Activated naive CD8-positive, alpha-beta T cell treated with anti-CD3 and anti-CD28 coated beads, Interleukin-2, amount 50 U/mL, for 24 hours (primary cell): ENCODE measurements around the gene TSHZ1.
A peak's percentile ranks its signal among the peaks of the same experiment; 100 is the strongest.

Experiments
- ATAC-seq: fragments of 150-1000 bp; cut with Tn5 transposase; one replicate; pipeline ENCODE4 v1.10.0; 2021
- DNase-seq: peaks from one replicate; pipeline ENCODE4 v3.0.0; 2021
- H3K27ac Mint-ChIP-seq: one replicate; pipeline ENCODE4 v1.8.0; 2021; ENCODE audit warnings: mild to moderate bottlenecking, mixed read lengths
- H3K27me3 Mint-ChIP-seq: one replicate; pipeline ENCODE4 v1.8.0; 2021; ENCODE audit warnings: mixed read lengths
- H3K36me3 Mint-ChIP-seq: one replicate; pipeline ENCODE4 v1.8.0; 2021; ENCODE audit warnings: low read depth, mixed read lengths
- H3K4me1 Mint-ChIP-seq: one replicate; pipeline ENCODE4 v1.8.0; 2021; ENCODE audit warnings: mixed read lengths
- H3K4me3 Mint-ChIP-seq: one replicate; pipeline ENCODE4 v1.8.0; 2021; ENCODE audit warnings: mild to moderate bottlenecking, moderate library complexity, mixed read lengths
- H3K9me3 Mint-ChIP-seq: one replicate; pipeline ENCODE4 v1.8.0; 2021; ENCODE audit warnings: mixed read lengths

TSHZ1 gene

GRCh38 chr18:75249672-75250470 lies 39.3 kb downstream of the TSHZ1 start:
- H3K4me3 Mint-ChIP-seq, result no peak overlapping the region
- H3K27me3 Mint-ChIP-seq, result no peaks in the 10 kb centered on the region
- ATAC-seq (no peak), DNase-seq (no peak)
- peaks cover 66% of the 10 kb centered on the region for H3K4me1 Mint-ChIP-seq
- no peaks in the 10 kb centered on the region for H3K9me3 Mint-ChIP-seq
- no peaks in the 10 kb centered on the region for H3K36me3 Mint-ChIP-seq
- peak overlapping the region; percentile 64 for H3K27ac Mint-ChIP-seq

GRCh38 chr18:75250471-75250821 lies 39.8 kb downstream of the TSHZ1 start:
- no peaks in the 10 kb centered on the region for H3K36me3 Mint-ChIP-seq
- H3K27me3 Mint-ChIP-seq, result no peaks in the 10 kb centered on the region
- no peaks in the 10 kb centered on the region for H3K9me3 Mint-ChIP-seq
- H3K4me1 Mint-ChIP-seq, result peaks cover 65% of the 10 kb centered on the region
- no peak overlapping the region for H3K4me3 Mint-ChIP-seq
- H3K27ac Mint-ChIP-seq, result no peak overlapping the region
- no peak for DNase-seq
- no peak for ATAC-seq

GRCh38 chr18:75251466-75251865 lies 40.9 kb downstream of the TSHZ1 start:
- Mint-ChIP-seq H3K4me3 (no peak overlapping the region), H3K4me1 (peaks cover 57% of the 10 kb centered on the region), H3K27me3 (no peaks in the 10 kb centered on the region), H3K27ac (no peak overlapping the region), H3K36me3 (no peaks in the 10 kb centered on the region), H3K9me3 (no peaks in the 10 kb centered on the region)
- ATAC-seq (no peak), DNase-seq (no peak)

GRCh38 chr18:75252136-75252535 lies 41.5 kb downstream of the TSHZ1 start:
- ATAC-seq (no peak), DNase-seq (no peak)
- Mint-ChIP-seq H3K27ac (no peak overlapping the region), H3K36me3 (no peaks in the 10 kb centered on the region), H3K4me3 (no peak overlapping the region), H3K9me3 (no peaks in the 10 kb centered on the region), H3K27me3 (no peaks in the 10 kb centered on the region), H3K4me1 (peaks cover 52% of the 10 kb centered on the region)

- Mint-ChIP-seq H3K4me3 (no peak overlapping the region), H3K4me1 (peaks cover 43% of the 10 kb centered on the region), H3K36me3 (no peaks in the 10 kb centered on the region), H3K9me3 (no peaks in the 10 kb centered on the region), H3K27ac (no peak overlapping the region), H3K27me3 (no peaks in the 10 kb centered on the region)
- DNase-seq, result no peak
- ATAC-seq, result no peak
These were observed 42.4 kb downstream of the TSHZ1 start for GRCh38 chr18:75253043-75253442.

DNA sequence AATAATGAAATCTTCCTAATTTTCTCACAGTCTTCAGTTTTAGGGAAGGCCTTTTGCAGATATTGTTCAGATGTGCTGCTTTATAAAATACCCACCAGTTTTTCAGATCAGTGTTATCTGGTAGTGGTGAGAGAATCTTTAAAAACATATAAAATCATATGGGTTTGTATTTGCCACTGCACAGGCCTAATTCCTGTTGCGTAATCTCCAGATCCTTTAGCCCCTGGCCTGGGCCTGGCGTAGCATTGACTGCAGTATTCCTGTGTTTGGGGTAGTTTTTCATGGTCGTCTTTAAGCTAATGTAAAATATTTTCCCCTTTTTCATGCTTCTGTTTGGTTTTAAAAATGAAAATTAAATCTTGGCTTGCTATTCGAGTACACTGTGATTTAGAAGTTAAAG lies 43.2 kb downstream of the TSHZ1 start:
- no peak overlapping the region for H3K4me3 Mint-ChIP-seq
- ATAC-seq, result no peak
- H3K9me3 Mint-ChIP-seq, result no peaks in the 10 kb centered on the region
- no peak for DNase-seq
- H3K36me3 Mint-ChIP-seq, result no peaks in the 10 kb centered on the region
- no peak overlapping the region for H3K27ac Mint-ChIP-seq
- H3K4me1 Mint-ChIP-seq, result peaks cover 36% of the 10 kb centered on the region
- no peaks in the 10 kb centered on the region for H3K27me3 Mint-ChIP-seq

- H3K27me3 Mint-ChIP-seq, result no peaks in the 10 kb centered on the region
- ATAC-seq (no peak), DNase-seq (no peak)
- H3K36me3 Mint-ChIP-seq, result no peaks in the 10 kb centered on the region
- no peaks in the 10 kb centered on the region for H3K9me3 Mint-ChIP-seq
- H3K4me3 Mint-ChIP-seq, result no peak overlapping the region
- H3K27ac Mint-ChIP-seq, result no peak overlapping the region
- peaks cover 34% of the 10 kb centered on the region for H3K4me1 Mint-ChIP-seq
These were observed 44.5 kb downstream of the TSHZ1 start for GRCh38 chr18:75255094-75255493.

DNA sequence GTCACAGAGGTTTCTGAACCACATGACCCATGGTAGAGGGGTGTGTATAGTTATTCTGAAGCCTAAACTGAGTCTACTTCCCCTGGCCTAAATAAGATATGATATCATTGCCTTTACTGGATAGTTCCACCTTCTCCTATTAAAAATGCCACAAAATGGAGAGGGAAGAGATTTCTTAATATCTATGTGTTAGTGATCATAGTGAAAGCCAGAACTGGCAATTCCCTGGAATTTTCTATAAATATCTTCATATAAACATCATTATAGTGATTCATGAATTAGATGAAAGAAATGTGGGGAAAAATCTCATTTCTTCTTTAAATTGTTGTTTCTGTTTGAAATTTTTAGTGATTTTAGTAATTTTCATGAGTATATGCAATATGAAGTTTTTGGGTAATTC lies 45.8 kb downstream of the TSHZ1 start:
- Mint-ChIP-seq H3K27me3 (no peaks in the 10 kb centered on the region), H3K9me3 (no peaks in the 10 kb centered on the region), H3K36me3 (no peaks in the 10 kb centered on the region), H3K27ac (no peak overlapping the region), H3K4me3 (no peak overlapping the region), H3K4me1 (peaks cover 35% of the 10 kb centered on the region)
- ATAC-seq (no peak), DNase-seq (no peak)

- ATAC-seq (no peak), DNase-seq (no peak)
- no peak overlapping the region for H3K4me3 Mint-ChIP-seq
- no peaks in the 10 kb centered on the region for H3K36me3 Mint-ChIP-seq
- H3K27me3 Mint-ChIP-seq, result no peaks in the 10 kb centered on the region
- no peak overlapping the region for H3K27ac Mint-ChIP-seq
- no peaks in the 10 kb centered on the region for H3K9me3 Mint-ChIP-seq
- peaks cover 34% of the 10 kb centered on the region for H3K4me1 Mint-ChIP-seq
These were observed 47.0 kb downstream of the TSHZ1 start for GRCh38 chr18:75257605-75258004.

DNA sequence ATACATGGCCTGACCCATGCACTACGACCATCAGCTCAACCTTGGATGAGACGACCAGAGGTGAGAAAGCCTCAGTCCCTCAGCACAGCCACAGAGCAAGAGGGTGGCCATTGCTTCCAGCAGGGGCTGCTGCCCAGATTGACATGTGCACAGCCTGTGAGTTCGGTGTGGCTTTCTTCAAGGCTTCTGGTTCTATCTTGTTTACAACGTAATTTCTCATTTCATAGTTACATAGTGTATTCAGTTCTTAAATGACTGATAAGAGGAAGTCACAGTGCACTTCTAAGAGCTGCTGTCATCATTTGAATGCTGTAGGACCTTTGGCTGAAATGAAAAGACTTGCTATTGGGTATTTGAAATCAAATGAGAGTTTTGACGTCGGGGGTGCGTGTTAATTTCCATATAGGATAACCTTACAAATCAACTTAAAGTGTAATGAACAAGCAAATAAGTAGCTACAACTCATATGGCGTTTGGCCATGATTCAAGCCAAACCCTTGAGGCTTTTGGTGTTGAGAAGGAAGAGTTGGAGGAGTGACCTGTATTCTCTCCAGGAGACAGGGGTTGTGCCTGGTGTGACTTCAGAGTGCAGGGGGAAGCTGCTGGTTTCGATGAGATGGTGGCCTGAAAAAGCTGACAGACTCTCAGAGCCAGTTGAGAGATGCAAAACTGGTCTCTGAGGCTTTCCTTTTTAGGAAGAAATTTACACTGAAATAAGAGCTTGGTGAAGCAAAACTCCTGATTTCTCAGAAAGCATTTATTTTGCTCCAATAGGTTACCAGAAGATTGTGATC lies 51.0 kb downstream of the TSHZ1 start:
- H3K4me3 Mint-ChIP-seq, result no peak overlapping the region
- no peaks in the 10 kb centered on the region for H3K36me3 Mint-ChIP-seq
- no peaks in the 10 kb centered on the region for H3K27me3 Mint-ChIP-seq
- no peak overlapping the region for H3K27ac Mint-ChIP-seq
- ATAC-seq (peak; percentile 33), DNase-seq (no peak)
- H3K9me3 Mint-ChIP-seq, result no peaks in the 10 kb centered on the region
- H3K4me1 Mint-ChIP-seq, result peaks cover 22% of the 10 kb centered on the region

DNA sequence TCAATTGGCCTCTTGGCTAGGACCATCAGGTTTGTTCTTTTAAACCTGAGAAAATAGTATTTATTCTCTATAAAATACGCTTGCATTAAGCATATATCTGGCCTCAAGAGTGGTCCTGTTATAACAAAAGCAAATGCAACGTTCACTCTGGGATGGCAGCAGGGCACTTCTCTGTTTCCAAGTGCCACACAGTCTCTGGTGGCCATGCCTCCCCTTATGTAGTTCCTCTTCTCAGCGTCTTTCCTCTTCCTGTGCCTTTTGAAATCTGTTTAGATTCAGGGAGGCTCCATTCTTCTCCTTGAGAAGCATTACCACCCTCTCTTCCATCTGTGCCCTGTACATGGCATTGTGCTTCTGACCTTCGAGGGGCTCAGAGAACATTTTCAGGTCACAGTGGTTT lies 51.9 kb downstream of the TSHZ1 start:
- no peak overlapping the region for H3K4me3 Mint-ChIP-seq
- no peaks in the 10 kb centered on the region for H3K9me3 Mint-ChIP-seq
- H3K36me3 Mint-ChIP-seq, result no peaks in the 10 kb centered on the region
- DNase-seq, result no peak
- no peaks in the 10 kb centered on the region for H3K27me3 Mint-ChIP-seq
- H3K4me1 Mint-ChIP-seq, result peaks cover 28% of the 10 kb centered on the region
- no peak for ATAC-seq
- H3K27ac Mint-ChIP-seq, result no peak overlapping the region

DNA sequence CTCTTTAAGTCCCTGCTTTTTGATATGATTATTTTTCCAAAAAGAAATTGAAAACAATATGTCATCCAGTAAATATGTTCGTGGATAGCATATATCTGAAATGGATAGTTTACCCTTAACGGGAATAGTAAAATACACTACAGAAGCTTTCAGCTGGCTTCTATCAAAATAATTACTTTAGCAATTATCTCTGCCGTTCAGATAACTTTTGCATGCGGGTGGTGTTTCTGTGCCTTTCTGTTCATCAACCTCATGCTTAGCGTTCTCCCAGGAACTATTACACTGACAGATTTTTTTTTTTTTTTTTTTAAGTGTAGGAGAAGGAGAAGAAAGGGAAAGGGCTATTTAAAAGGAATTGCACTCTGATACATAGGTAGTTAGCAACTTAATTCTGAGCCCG lies 53.6 kb downstream of the TSHZ1 start:
- no peaks in the 10 kb centered on the region for H3K36me3 Mint-ChIP-seq
- ATAC-seq (no peak), DNase-seq (no peak)
- H3K4me3 Mint-ChIP-seq, result no peak overlapping the region
- H3K9me3 Mint-ChIP-seq, result no peaks in the 10 kb centered on the region
- no peak overlapping the region for H3K27ac Mint-ChIP-seq
- peaks cover 40% of the 10 kb centered on the region for H3K4me1 Mint-ChIP-seq
- H3K27me3 Mint-ChIP-seq, result no peaks in the 10 kb centered on the region

DNA sequence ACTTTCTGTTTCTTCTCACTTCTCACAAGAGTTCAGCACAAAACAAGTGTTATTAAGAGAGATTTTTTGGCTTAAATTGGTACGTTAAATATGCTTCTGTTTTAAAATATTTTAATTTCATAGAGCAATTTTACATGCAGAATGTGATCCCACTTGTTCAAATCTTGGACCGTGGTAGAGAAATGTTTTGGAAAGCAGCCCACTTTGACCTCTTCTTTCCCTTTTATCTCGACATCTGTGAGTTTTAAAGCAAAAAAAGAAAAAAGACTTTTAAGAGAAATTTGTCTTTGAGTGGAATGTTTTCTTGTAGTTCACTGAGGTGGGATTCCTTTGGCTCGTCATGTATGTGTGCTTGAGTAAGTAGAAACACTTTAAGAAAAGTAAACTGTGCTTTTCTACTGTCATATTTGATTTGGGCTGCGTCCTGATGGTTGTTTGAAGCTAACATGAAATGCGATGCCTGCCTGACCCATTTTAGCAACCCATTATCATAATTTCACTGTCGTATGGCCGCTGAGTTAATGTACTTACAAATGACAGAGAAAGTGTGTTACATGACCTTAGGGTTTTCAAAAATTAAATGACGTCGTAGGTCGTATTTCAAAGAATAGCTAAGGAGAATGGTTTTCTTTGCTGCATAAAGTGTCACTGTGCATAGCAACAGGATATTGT lies 54.5 kb downstream of the TSHZ1 start:
- H3K36me3 Mint-ChIP-seq, result no peaks in the 10 kb centered on the region
- no peak overlapping the region for H3K4me3 Mint-ChIP-seq
- H3K27me3 Mint-ChIP-seq, result no peaks in the 10 kb centered on the region
- no peak for ATAC-seq
- peaks cover 43% of the 10 kb centered on the region for H3K4me1 Mint-ChIP-seq
- H3K9me3 Mint-ChIP-seq, result no peaks in the 10 kb centered on the region
- no peak for DNase-seq
- H3K27ac Mint-ChIP-seq, result no peak overlapping the region

DNA sequence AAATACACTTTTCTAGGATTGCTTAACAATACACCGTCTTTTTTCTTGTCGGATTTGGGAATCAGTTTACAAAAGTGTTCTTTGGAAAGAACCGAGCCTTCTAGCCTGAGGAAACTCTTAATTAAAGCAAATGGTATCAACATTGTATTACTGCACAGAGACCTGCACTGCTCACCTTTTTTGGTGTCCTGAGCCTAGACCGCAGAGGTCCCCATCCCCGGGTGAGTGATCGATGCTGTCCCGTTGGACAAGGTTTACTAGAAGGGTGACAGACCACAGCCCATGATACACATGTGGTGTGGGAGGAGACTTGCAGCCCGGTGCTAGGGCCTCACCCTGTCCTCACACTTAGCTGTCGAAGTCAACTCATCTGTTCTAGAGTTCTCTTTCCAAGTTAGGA lies 55.3 kb downstream of the TSHZ1 start:
- Mint-ChIP-seq H3K9me3 (no peaks in the 10 kb centered on the region), H3K36me3 (no peaks in the 10 kb centered on the region), H3K27ac (no peak overlapping the region), H3K4me3 (no peak overlapping the region), H3K27me3 (no peaks in the 10 kb centered on the region), H3K4me1 (peaks cover 43% of the 10 kb centered on the region)
- no peak for ATAC-seq
- DNase-seq, result no peak
